Measurements from ENCODE around the gene ADPRHL1. TPM values are rescaled to one million over a fixed set of nuclear protein-coding genes. Genes with fewer than 3 reads are reported as not detected.

Gene ADPRHL1
- total RNA-seq, 1 donor from 2014 or later: 11.3 TPM

GRCh38 chr13:113428871-113429607 lies 24.2 kb downstream of the ADPRHL1 start:
- no peak overlapping the region for H3K4me3 ChIP-seq
- no peaks in the 10 kb centered on the region for H3K4me1 ChIP-seq
- H3K27me3 ChIP-seq: no peaks in the 10 kb centered on the region
- no peaks in the 10 kb centered on the region for H3K9me3 ChIP-seq
- no peak for TF ChIP-seq CTCF (IDR thresholded peaks at IDR 0.05)
- intact Hi-C loops (cut with DNase I): no loop called here
- no peak overlapping the region for H3K27ac ChIP-seq
- peaks cover 0 to 3% of the 10 kb centered on the region in 2 donors for H3K36me3 ChIP-seq
- DNase-seq (ENCODE audit: low spot score in 2 of 2): no peak

- H3K27me3 ChIP-seq: no peaks in the 10 kb centered on the region
- H3K36me3 ChIP-seq: peaks cover 0 to 3% of the 10 kb centered on the region in 2 donors
- no peak overlapping the region for H3K27ac ChIP-seq
- H3K4me1 ChIP-seq: no peaks in the 10 kb centered on the region
- intact Hi-C loops (cut with DNase I): no loop called here
- DNase-seq (ENCODE audit: low spot score in 2 of 2): no peak
- no peaks in the 10 kb centered on the region for H3K9me3 ChIP-seq
- no peak overlapping the region for H3K4me3 ChIP-seq
- TF ChIP-seq CTCF (IDR thresholded peaks at IDR 0.05): no peak
Observed at GRCh38 chr13:113428469-113428865, 24.8 kb downstream of the ADPRHL1 start.

GRCh38 chr13:113427562-113428468 lies 25.5 kb downstream of the ADPRHL1 start:
- H3K27ac ChIP-seq: no peak overlapping the region

GRCh38 chr13:113426591-113426986 lies 26.7 kb downstream of the ADPRHL1 start:
- no peaks in the 10 kb centered on the region for H3K9me3 ChIP-seq
- H3K4me1 ChIP-seq: peaks cover under 1 to 2% of the 10 kb centered on the region in 2 donors
- H3K4me3 ChIP-seq: no peak overlapping the region
- TF ChIP-seq CTCF (IDR thresholded peaks at IDR 0.05): no peak
- no peak for DNase-seq (ENCODE audit: low spot score in 2 of 2)
- intact Hi-C loops (cut with DNase I): no loop called here
- peaks cover 0 to 3% of the 10 kb centered on the region in 2 donors for H3K36me3 ChIP-seq
- H3K27me3 ChIP-seq: no peaks in the 10 kb centered on the region
- no peak overlapping the region for H3K27ac ChIP-seq

More at GRCh38 chr13:113427562-113428468, 25.5 kb downstream of the ADPRHL1 start:
- intact Hi-C loops (cut with DNase I): no loop called here
- no peak overlapping the region for H3K4me3 ChIP-seq
- peaks cover 0 to 3% of the 10 kb centered on the region in 2 donors for H3K36me3 ChIP-seq
- H3K4me1 ChIP-seq: no peaks in the 10 kb centered on the region
- no peak for TF ChIP-seq CTCF (IDR thresholded peaks at IDR 0.05)
- no peaks in the 10 kb centered on the region for H3K27me3 ChIP-seq
- H3K9me3 ChIP-seq: no peaks in the 10 kb centered on the region
- DNase-seq (ENCODE audit: low spot score in 2 of 2): no peak

- intact Hi-C loops (cut with DNase I): no loop called here
- no peak overlapping the region for H3K27ac ChIP-seq
Observed at GRCh38 chr13:113425941-113426590, 27.2 kb downstream of the ADPRHL1 start.

More at GRCh38 chr13:113425941-113426590, 27.2 kb downstream of the ADPRHL1 start:
- H3K4me1 ChIP-seq: peaks cover 3 to 4% of the 10 kb centered on the region in 2 donors
- H3K27me3 ChIP-seq: no peaks in the 10 kb centered on the region
- no peaks in the 10 kb centered on the region for H3K9me3 ChIP-seq
- DNase-seq (ENCODE audit: low spot score in 2 of 2): no peak
- no peak for TF ChIP-seq CTCF (IDR thresholded peaks at IDR 0.05)
- no peak overlapping the region for H3K4me3 ChIP-seq
- peaks cover 0 to 2% of the 10 kb centered on the region in 2 donors for H3K36me3 ChIP-seq
